ENCODE data around the gene PODXL2.
"Not testable (repeated sequence)": the region's sequence is repeated elsewhere in the genome, so short reads cannot be mapped to it uniquely, and the experiment has no call there.

PODXL2 gene

DNA sequence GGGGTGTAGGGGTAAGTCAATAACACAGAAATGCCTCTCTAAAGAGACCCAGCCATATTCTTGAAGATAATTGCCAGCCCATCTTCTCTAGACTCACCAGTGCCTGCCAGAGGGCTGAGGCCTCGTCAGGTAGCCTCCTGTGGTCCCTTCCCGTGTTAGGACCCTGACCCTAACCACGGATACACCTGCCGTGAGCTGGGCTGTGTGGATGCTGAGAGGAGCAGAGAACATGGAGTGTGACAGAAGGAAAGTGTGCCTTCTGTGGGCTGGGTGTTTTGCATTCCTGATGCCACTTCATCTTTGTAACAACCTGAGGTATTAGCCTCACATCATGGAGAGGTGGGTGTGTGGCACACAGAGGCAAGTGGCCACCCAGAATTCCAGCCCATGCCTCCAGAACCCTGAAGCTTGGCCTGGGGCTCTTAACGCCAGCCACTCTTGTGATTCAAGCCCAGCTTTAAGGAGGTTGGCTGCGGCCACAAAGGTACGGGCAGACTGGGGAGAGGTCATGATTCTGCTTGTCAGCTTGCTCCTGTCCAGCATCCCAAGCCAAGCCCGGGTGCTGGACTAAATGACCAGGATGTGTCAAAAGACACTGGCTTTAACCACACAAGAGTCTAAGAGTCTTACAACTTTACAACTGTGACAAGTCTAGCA, 22.7 kb downstream of the PODXL2 start:
- Histone ChIP-seq H3K27me3 (replicated peaks; ENCODE audit: control insufficient read depth, insufficient read depth, low read length) (peaks cover 7% of the 10 kb centered on the region), H3K9me3 (ENCODE audit: control insufficient read depth, low read length) (no peaks in the 10 kb centered on the region), H3K9ac (ENCODE audit: low read length) (no peak overlapping the region), H3K36me3 (ENCODE audit: control insufficient read depth, insufficient read depth, low read length, severe bottlenecking) (no peaks in the 10 kb centered on the region), H3K4me3 (ENCODE audit: low read length) (no peak overlapping the region), H3K4me1 (ENCODE audit: control insufficient read depth, insufficient read depth, low read length) (peaks cover 25% of the 10 kb centered on the region)
- DNase-seq (ENCODE audit: low read depth) = no peak

DNA sequence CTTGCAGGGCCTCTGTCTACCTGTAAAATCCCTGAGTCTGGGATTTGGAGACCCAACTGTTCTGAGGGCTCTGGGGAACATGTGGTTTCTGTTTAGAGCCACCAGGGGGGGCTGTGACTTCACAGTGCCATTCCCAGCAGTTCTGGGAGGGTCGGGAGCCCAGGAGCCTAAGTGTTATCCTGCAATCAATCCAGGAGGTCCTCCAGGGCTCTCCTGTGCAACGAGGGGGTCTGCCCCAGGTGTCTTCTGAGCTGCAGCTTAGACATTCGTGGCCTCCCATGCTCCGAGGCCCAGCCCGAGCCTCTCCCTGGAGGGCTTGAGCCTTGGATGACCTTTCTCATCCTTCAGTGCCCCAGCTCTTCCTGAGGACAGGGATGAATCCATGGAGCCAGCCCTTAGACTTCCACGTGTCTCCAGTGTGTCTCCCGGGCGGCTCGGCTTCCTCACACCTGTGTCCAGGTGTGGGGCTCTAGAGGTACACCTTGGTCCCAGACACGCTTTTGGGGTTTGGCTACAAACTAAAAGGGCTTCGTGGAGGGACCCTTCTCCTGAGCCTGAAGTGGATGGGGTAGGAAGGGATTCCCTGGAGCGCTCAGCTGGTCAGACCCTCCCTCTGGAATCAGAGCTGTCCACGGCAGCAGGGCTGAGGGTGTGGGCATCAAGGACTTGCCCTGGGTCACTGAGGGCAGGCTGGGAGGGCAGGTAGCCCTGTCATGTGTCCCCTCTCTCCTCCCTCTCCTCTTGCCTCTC, 23.4 kb downstream of the PODXL2 start:
- no peaks in the 10 kb centered on the region for H3K36me3 ChIP-seq (ENCODE audit: control insufficient read depth, insufficient read depth, low read length, severe bottlenecking)
- no peaks in the 10 kb centered on the region for H3K9me3 ChIP-seq (ENCODE audit: control insufficient read depth, low read length)
- peak; percentile 80 for DNase-seq (ENCODE audit: low read depth)
- H3K4me1 ChIP-seq (ENCODE audit: control insufficient read depth, insufficient read depth, low read length) = peaks cover 25% of the 10 kb centered on the region
- H3K4me3 ChIP-seq (ENCODE audit: low read length) = no peak overlapping the region
- peaks cover 7% of the 10 kb centered on the region for H3K27me3 ChIP-seq (replicated peaks; ENCODE audit: control insufficient read depth, insufficient read depth, low read length)
- no peak overlapping the region for H3K9ac ChIP-seq (ENCODE audit: low read length)

GRCh38 chr3:127654374-127654773, 25.4 kb downstream of the PODXL2 start:
- DNase-seq (ENCODE audit: low read depth) = no peak
- H3K4me3 ChIP-seq (ENCODE audit: low read length) = no peak overlapping the region
- no peaks in the 10 kb centered on the region for H3K9me3 ChIP-seq (ENCODE audit: control insufficient read depth, low read length)
- H3K4me1 ChIP-seq (ENCODE audit: control insufficient read depth, insufficient read depth, low read length) = peaks cover 25% of the 10 kb centered on the region
- peaks cover 7% of the 10 kb centered on the region for H3K27me3 ChIP-seq (replicated peaks; ENCODE audit: control insufficient read depth, insufficient read depth, low read length)
- peak overlapping the region; percentile 2 for H3K9ac ChIP-seq (ENCODE audit: low read length)
- H3K36me3 ChIP-seq (ENCODE audit: control insufficient read depth, insufficient read depth, low read length, severe bottlenecking) = no peaks in the 10 kb centered on the region

- not testable (repeated sequence) for H3K4me3 ChIP-seq (ENCODE audit: low read length); DNase-seq (ENCODE audit: low read depth); H3K36me3 ChIP-seq (ENCODE audit: control insufficient read depth, insufficient read depth, low read length, severe bottlenecking); H3K27me3 ChIP-seq (replicated peaks; ENCODE audit: control insufficient read depth, insufficient read depth, low read length); H3K9me3 ChIP-seq (ENCODE audit: control insufficient read depth, low read length)
- H3K4me1 ChIP-seq (ENCODE audit: control insufficient read depth, insufficient read depth, low read length) = peaks cover 25% of the 10 kb centered on the region
- H3K9ac ChIP-seq (ENCODE audit: low read length) = peak overlapping the region; percentile 41
Measured at GRCh38 chr3:127654993-127655392, 26.0 kb downstream of the PODXL2 start.

DNA sequence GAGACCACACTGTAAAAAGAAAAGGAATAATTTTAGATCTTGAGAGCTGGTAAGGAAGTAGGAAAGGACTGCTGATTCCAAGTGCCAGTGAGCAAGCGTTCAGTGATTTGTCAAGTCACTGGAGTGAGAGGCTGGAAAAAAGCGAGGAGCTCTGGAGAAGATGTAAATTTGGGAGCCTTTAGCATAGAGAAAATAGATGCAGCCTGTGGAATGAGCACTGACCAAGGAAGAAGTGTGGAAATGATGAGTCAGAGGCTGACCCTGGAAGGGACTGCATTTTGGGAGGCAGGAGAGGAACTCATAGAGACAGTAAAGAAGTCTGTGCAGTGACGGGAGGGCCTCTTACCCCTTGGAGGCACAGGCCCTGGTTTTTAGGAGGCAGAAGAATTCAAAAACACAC, 26.7 kb downstream of the PODXL2 start:
- peaks cover 7% of the 10 kb centered on the region for H3K27me3 ChIP-seq (replicated peaks; ENCODE audit: control insufficient read depth, insufficient read depth, low read length)
- no peak overlapping the region for H3K4me3 ChIP-seq (ENCODE audit: low read length)
- no peaks in the 10 kb centered on the region for H3K9me3 ChIP-seq (ENCODE audit: control insufficient read depth, low read length)
- peak overlapping the region; percentile 41 for H3K9ac ChIP-seq (ENCODE audit: low read length)
- H3K36me3 ChIP-seq (ENCODE audit: control insufficient read depth, insufficient read depth, low read length, severe bottlenecking) = no peaks in the 10 kb centered on the region
- H3K4me1 ChIP-seq (ENCODE audit: control insufficient read depth, insufficient read depth, low read length) = peaks cover 25% of the 10 kb centered on the region
- DNase-seq (ENCODE audit: low read depth) = peak; percentile 77

DNA sequence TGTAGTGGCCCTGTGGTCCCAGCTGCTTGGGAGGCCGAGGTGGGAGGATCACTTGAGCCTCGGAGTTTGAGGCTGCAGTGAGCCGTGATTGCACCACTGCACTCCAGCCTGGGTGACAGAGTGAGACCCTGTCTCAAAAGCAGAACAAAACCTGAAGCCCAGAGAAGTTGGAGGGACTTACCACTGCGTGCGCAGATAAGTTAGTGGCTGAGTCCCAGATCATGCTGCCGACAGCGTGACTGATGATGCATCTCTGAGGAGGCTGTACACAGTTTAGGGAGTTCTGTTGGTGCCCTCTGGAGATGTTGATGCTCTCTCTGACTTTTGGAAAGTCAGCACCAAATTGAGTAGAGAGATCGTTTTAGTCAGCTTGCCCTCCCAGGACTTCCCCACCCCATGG, 27.9 kb downstream of the PODXL2 start:
- peaks cover 25% of the 10 kb centered on the region for H3K4me1 ChIP-seq (ENCODE audit: control insufficient read depth, insufficient read depth, low read length)
- no peaks in the 10 kb centered on the region for H3K36me3 ChIP-seq (ENCODE audit: control insufficient read depth, insufficient read depth, low read length, severe bottlenecking)
- H3K4me3 ChIP-seq (ENCODE audit: low read length) = no peak overlapping the region
- no peaks in the 10 kb centered on the region for H3K9me3 ChIP-seq (ENCODE audit: control insufficient read depth, low read length)
- no peak for DNase-seq (ENCODE audit: low read depth)
- H3K27me3 ChIP-seq (replicated peaks; ENCODE audit: control insufficient read depth, insufficient read depth, low read length) = peaks cover 7% of the 10 kb centered on the region
- H3K9ac ChIP-seq (ENCODE audit: low read length) = no peak overlapping the region

GRCh38 chr3:127658234-127658633, 29.2 kb downstream of the PODXL2 start:
- H3K4me3 ChIP-seq (ENCODE audit: low read length) = no peak overlapping the region
- H3K4me1 ChIP-seq (ENCODE audit: control insufficient read depth, insufficient read depth, low read length) = peaks cover 25% of the 10 kb centered on the region
- peak; percentile 59 for DNase-seq (ENCODE audit: low read depth)
- no peaks in the 10 kb centered on the region for H3K9me3 ChIP-seq (ENCODE audit: control insufficient read depth, low read length)
- no peaks in the 10 kb centered on the region for H3K27me3 ChIP-seq (replicated peaks; ENCODE audit: control insufficient read depth, insufficient read depth, low read length)
- no peaks in the 10 kb centered on the region for H3K36me3 ChIP-seq (ENCODE audit: control insufficient read depth, insufficient read depth, low read length, severe bottlenecking)
- H3K9ac ChIP-seq (ENCODE audit: low read length) = no peak overlapping the region

GRCh38 chr3:127660621-127661251, 31.8 kb downstream of the PODXL2 start:
- Histone ChIP-seq H3K9ac (ENCODE audit: low read length) (no peak overlapping the region), H3K9me3 (ENCODE audit: control insufficient read depth, low read length) (no peaks in the 10 kb centered on the region), H3K27me3 (replicated peaks; ENCODE audit: control insufficient read depth, insufficient read depth, low read length) (no peaks in the 10 kb centered on the region), H3K4me3 (ENCODE audit: low read length) (no peak overlapping the region), H3K4me1 (ENCODE audit: control insufficient read depth, insufficient read depth, low read length) (peaks cover 4% of the 10 kb centered on the region), H3K36me3 (ENCODE audit: control insufficient read depth, insufficient read depth, low read length, severe bottlenecking) (no peaks in the 10 kb centered on the region)
- no peak for DNase-seq (ENCODE audit: low read depth)

DNA sequence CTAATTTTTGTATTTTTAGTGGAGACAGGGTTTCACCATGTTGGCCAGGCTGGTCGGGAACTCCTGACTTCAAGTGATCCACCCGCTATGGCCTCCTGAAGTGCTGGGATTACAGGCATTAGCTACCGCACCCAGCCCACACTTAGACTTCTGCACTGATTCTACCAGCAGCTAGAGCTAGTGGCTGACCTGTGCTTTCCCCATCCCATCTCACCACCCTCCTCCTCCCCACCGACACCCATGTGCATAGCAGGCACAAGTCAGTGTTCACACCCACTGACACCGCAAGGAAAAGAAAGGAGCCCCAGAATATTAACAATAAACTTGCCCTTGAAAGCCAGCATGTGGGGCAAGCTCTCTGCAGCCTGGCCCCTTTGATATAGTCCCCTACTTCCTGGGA, 32.6 kb downstream of the PODXL2 start:
- H3K4me1 ChIP-seq (ENCODE audit: control insufficient read depth, insufficient read depth, low read length) = no peaks in the 10 kb centered on the region
- H3K4me3 ChIP-seq (ENCODE audit: low read length) = no peak overlapping the region
- H3K27me3 ChIP-seq (replicated peaks; ENCODE audit: control insufficient read depth, insufficient read depth, low read length) = no peaks in the 10 kb centered on the region
- DNase-seq (ENCODE audit: low read depth) = no peak
- H3K36me3 ChIP-seq (ENCODE audit: control insufficient read depth, insufficient read depth, low read length, severe bottlenecking) = no peaks in the 10 kb centered on the region
- H3K9me3 ChIP-seq (ENCODE audit: control insufficient read depth, low read length) = no peaks in the 10 kb centered on the region
- H3K9ac ChIP-seq (ENCODE audit: low read length) = no peak overlapping the region

DNA sequence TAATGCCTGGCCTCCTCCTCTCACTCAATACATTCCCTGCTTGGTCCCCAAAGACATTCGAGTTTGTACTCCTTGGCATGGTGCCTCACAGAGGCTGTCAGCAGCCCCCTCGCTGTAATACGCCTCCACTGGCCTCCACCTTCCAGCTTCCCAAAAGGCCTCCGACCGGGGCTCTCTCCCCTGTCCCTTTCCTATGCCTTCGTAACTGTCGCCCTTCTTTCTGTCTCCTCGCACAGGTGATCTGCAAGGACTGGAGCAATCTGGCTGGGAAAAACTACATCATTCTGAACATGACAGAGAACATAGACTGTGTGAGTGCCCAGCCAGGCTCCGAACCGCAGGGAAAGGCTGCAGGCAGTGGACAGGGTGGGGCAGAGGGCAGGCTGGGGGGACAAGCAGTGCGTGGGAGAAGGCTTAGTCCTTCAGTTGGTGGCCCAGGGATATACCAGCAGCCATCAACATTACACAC, 33.0 kb downstream of the PODXL2 start:
- Histone ChIP-seq H3K4me1 (ENCODE audit: control insufficient read depth, insufficient read depth, low read length) (no peaks in the 10 kb centered on the region), H3K36me3 (ENCODE audit: control insufficient read depth, insufficient read depth, low read length, severe bottlenecking) (no peaks in the 10 kb centered on the region), H3K9me3 (ENCODE audit: control insufficient read depth, low read length) (no peaks in the 10 kb centered on the region), H3K9ac (ENCODE audit: low read length) (no peak overlapping the region), H3K27me3 (replicated peaks; ENCODE audit: control insufficient read depth, insufficient read depth, low read length) (no peaks in the 10 kb centered on the region), H3K4me3 (ENCODE audit: low read length) (no peak overlapping the region)
- no peak for DNase-seq (ENCODE audit: low read depth)

- Histone ChIP-seq H3K9me3 (ENCODE audit: control insufficient read depth, low read length) (no peaks in the 10 kb centered on the region), H3K4me1 (ENCODE audit: control insufficient read depth, insufficient read depth, low read length) (no peaks in the 10 kb centered on the region), H3K36me3 (ENCODE audit: control insufficient read depth, insufficient read depth, low read length, severe bottlenecking) (no peaks in the 10 kb centered on the region), H3K4me3 (ENCODE audit: low read length) (no peak overlapping the region), H3K9ac (ENCODE audit: low read length) (no peak overlapping the region), H3K27me3 (replicated peaks; ENCODE audit: control insufficient read depth, insufficient read depth, low read length) (no peaks in the 10 kb centered on the region)
- DNase-seq (ENCODE audit: low read depth) = no peak
Measured at GRCh38 chr3:127663151-127663550, 34.2 kb downstream of the PODXL2 start.

Measured in adipocyte (in vitro differentiated cells).